ENCODE measurements around the gene FTCDNL1.

FTCDNL1 gene

DNA sequence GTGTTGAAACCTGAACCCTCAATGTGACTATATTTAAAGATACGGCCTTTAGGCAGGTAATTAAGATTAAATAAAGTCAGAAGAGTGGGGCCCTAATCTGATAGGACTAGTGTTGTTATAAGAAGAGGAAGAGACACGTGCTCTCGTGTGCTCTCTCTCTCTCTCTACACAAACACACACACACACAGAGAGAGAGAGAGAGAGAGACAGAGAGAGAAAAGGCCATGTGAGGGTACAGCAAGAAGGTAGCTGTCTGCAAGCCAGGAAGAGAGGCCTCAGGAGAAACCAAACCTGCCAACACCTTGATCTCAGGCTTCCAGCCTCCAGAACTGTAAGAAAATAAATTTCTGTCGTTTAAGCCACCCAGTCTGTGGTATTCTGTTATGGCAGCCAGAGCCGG is 106.7 kb downstream of the FTCDNL1 start:
- TF ChIP-seq EGR1 (IDR thresholded peaks at IDR 0.05) (no peak), TEAD4 (IDR thresholded peaks at IDR 0.05) (no peak), TAF1 (IDR thresholded peaks at IDR 0.05; ENCODE audit: low read depth) (no peak), EP300 (IDR thresholded peaks at IDR 0.05; ENCODE audit: borderline replicate concordance) (no peak), CEBPB (IDR thresholded peaks at IDR 0.05) (no peak)

DNA sequence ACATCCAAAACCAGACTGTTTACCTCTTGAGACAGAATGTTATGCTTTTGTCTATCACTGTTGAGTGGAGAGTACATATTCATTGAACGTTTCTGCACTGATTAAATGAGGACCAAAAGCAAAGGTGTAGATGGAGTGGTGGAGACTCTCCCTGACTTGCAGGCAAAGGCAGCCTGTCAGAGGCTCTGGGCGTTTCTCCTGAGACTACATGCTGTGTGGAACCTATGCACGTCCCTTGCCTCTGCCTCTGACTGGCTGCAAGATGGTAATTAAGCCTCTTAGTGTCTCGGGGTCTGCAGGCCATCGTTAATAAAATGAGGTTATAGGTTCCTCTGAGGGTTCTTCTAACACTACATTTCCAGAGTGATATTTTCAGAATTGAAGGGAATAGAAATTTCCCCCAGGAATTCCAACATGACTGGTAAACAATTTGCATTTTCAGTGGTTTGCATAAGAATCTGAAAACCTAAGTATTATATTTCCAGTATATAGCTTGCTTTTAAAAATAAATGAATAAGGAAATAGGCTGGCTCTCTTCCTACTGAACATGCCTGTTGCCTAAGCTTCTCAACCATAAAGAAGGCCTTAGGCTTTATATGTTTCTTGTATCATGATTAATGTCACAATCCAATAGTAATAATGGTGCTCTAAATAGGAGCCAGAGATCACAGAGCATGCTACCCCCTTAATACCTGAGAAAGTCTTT is 107.4 kb downstream of the FTCDNL1 start:
- TF ChIP-seq, protein P1, sequence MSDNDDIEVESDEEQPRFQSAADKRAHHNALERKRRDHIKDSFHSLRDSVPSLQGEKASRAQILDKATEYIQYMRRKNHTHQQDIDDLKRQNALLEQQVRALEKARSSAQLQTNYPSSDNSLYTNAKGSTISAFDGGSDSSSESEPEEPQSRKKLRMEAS (IDR thresholded peaks at IDR 0.05): no peak
- TF ChIP-seq REST (IDR thresholded peaks at IDR 0.05; ENCODE audit: low read depth) (no peak), CREB1 (IDR thresholded peaks at IDR 0.05; ENCODE audit: low read depth) (no peak), FOXM1 (IDR thresholded peaks at IDR 0.05; ENCODE audit: borderline replicate concordance, low read depth) (no peak), CEBPB (IDR thresholded peaks at IDR 0.05) (no peak), TAF1 (IDR thresholded peaks at IDR 0.05; ENCODE audit: low read depth) (no peak), TCF12 (IDR thresholded peaks at IDR 0.05; ENCODE audit: low read depth) (no peak), RAD21 (IDR thresholded peaks at IDR 0.05; ENCODE audit: low read depth) (no peak), YY1 (IDR thresholded peaks at IDR 0.05; ENCODE audit: low read depth) (no peak), ZBTB7A (IDR thresholded peaks at IDR 0.05; ENCODE audit: low read depth) (no peak), EP300 (IDR thresholded peaks at IDR 0.05; ENCODE audit: borderline replicate concordance) (no peak), TEAD4 (IDR thresholded peaks at IDR 0.05) (no peak), EGR1 (IDR thresholded peaks at IDR 0.05) (no peak), NFIC (IDR thresholded peaks at IDR 0.05) (no peak)
- TF ChIP-seq, protein P2, sequence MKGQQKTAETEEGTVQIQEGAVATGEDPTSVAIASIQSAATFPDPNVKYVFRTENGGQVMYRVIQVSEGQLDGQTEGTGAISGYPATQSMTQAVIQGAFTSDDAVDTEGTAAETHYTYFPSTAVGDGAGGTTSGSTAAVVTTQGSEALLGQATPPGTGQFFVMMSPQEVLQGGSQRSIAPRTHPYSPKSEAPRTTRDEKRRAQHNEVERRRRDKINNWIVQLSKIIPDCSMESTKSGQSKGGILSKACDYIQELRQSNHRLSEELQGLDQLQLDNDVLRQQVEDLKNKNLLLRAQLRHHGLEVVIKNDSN (IDR thresholded peaks at IDR 0.05): no peak

DNA sequence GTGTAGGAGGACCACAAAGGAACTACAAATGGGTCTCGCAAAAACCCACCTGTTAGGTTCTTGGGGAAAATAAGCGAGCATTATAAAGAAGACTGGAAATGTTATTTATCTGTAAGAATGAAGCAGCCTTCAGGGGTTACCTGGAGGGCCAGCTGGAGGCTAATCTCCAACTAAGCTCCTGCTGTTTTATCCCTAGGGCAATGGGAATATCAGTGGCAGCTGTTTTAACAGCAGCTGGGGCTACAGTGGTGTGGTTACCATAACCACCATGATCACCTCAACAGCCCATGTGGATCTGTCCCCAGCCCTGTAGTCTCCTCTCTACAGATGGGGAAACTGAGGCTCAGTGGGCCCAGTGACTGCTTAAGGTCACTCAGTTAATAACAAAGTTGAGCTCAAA is 108.1 kb downstream of the FTCDNL1 start:
- TF ChIP-seq YY1 (IDR thresholded peaks at IDR 0.05; ENCODE audit: low read depth) (no peak), CEBPB (IDR thresholded peaks at IDR 0.05) (no peak), TCF12 (IDR thresholded peaks at IDR 0.05; ENCODE audit: low read depth) (no peak), NFIC (IDR thresholded peaks at IDR 0.05) (no peak), TEAD4 (IDR thresholded peaks at IDR 0.05) (no peak), RAD21 (IDR thresholded peaks at IDR 0.05; ENCODE audit: low read depth) (no peak), EGR1 (IDR thresholded peaks at IDR 0.05) (no peak), CREB1 (IDR thresholded peaks at IDR 0.05; ENCODE audit: low read depth) (no peak), ZBTB7A (IDR thresholded peaks at IDR 0.05; ENCODE audit: low read depth) (no peak), TAF1 (IDR thresholded peaks at IDR 0.05; ENCODE audit: low read depth) (no peak), EP300 (IDR thresholded peaks at IDR 0.05; ENCODE audit: borderline replicate concordance) (no peak), REST (IDR thresholded peaks at IDR 0.05; ENCODE audit: low read depth) (no peak), FOXM1 (IDR thresholded peaks at IDR 0.05; ENCODE audit: borderline replicate concordance, low read depth) (no peak)
- TF ChIP-seq, protein P1 (IDR thresholded peaks at IDR 0.05): no peak
- TF ChIP-seq, protein P2 (IDR thresholded peaks at IDR 0.05): no peak

DNA sequence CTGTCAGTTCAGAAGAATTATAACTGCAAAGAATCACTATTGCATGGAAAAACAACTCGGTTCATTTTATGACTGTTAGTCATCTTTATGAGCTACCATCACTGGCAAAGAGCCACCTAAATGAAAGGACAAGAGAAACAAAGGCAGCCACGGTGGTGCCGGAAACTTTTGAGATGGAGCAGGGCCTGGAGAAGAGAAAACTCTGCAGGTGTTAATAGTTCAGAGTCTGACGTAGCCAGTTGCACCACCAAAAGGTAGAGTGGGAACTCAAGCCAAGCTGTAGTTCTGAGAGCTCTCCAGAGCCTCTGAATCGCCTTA is 110.9 kb downstream of the FTCDNL1 start:
- no peak for TF ChIP-seq EGR1 (IDR thresholded peaks at IDR 0.05)
- TF ChIP-seq, protein P1 (IDR thresholded peaks at IDR 0.05): no peak
- TF ChIP-seq TCF12 (IDR thresholded peaks at IDR 0.05; ENCODE audit: low read depth): no peak
- TF ChIP-seq, protein P2 (IDR thresholded peaks at IDR 0.05): no peak
- no peak for TF ChIP-seq CEBPB (IDR thresholded peaks at IDR 0.05)
- no peak for TF ChIP-seq NFIC (IDR thresholded peaks at IDR 0.05)
- no peak for TF ChIP-seq TAF1 (IDR thresholded peaks at IDR 0.05; ENCODE audit: low read depth)
- TF ChIP-seq FOXM1 (IDR thresholded peaks at IDR 0.05; ENCODE audit: borderline replicate concordance, low read depth): no peak
- no peak for TF ChIP-seq YY1 (IDR thresholded peaks at IDR 0.05; ENCODE audit: low read depth)
- no peak for TF ChIP-seq ZBTB7A (IDR thresholded peaks at IDR 0.05; ENCODE audit: low read depth)
- no peak for TF ChIP-seq TEAD4 (IDR thresholded peaks at IDR 0.05)
- no peak for TF ChIP-seq REST (IDR thresholded peaks at IDR 0.05; ENCODE audit: low read depth)
- TF ChIP-seq CREB1 (IDR thresholded peaks at IDR 0.05; ENCODE audit: low read depth): no peak

Data from Ishikawa (cell line).